Activated T-cell treated with anti-CD3 and anti-CD28 coated beads for 4 hours (primary cell): Measurements from ENCODE around the gene ZNF865.

Experiments
- DNase-seq: peaks from one replicate; pipeline ENCODE4 v3.0.0-alpha.2; 2020

Gene ZNF865

GRCh38 chr19:55663846-55664536 lies 58.5 kb downstream of the ZNF865 start:
- DNase-seq: no peak

- no peak for DNase-seq
These were observed 61.0 kb downstream of the ZNF865 start for GRCh38 chr19:55666343-55667005.
